ENCODE results near the gene MTCL1. TPM values are rescaled to one million over a fixed set of nuclear protein-coding genes. Genes with fewer than 3 reads are reported as not detected.

MTCL1 gene
- total and polyA plus RNA-seq, 4 donors = 1.3 to 12.4 (median 3.7) TPM

DNA sequence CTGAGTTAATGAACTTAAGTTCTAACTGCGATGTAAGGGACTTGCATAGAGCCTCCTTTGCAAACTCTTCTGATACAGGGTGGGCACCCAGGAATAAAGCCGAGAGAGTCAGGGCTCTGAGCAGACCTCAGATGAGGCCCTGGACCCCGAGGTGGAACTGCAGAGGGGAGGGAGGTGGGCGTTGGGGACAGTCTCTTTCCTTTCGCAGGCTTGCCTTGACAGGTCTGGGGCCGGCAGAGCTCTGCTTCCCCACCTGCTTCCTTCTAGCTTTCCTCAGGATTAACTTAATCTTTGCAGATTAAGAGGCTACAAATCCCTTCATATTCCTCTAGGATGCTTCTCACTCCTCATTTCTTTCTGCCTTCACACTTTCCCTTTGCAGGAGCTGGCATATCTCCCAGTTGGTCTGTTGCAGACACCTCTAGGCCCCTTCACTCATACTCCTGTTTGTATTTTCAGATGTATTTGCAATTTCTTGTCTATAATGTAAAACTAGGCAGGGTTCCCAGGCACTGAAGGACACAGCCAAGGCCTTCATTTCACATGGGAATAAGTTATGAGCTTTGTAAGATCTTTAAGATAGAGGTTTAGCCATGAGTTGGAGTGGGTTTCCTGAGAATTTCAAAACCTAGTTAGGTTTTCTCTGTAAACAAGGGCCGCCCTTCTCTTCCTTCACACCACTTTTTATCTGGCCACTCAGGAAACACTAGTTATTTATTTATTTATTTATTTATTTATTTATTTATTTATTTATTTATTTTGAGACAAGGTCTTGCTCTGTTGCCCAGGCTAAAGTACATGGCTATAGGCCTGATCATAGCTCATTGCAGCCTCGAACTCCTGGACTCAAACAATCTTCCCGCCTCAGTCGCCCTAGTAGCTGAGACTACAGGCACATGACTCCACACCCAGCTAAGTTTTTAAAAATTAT, 70.9 kb downstream of the MTCL1 start:
- no peak for ATAC-seq (ENCODE audit: insufficient read depth, low FRiP score)
- no peak overlapping the region for H3K9ac ChIP-seq (ENCODE audit: insufficient read depth in 1 of 2, low read length in 2 of 2)
- WGBS, 2 donors = 88% methylated on average over 10 of the region's 10 CpGs

DNA sequence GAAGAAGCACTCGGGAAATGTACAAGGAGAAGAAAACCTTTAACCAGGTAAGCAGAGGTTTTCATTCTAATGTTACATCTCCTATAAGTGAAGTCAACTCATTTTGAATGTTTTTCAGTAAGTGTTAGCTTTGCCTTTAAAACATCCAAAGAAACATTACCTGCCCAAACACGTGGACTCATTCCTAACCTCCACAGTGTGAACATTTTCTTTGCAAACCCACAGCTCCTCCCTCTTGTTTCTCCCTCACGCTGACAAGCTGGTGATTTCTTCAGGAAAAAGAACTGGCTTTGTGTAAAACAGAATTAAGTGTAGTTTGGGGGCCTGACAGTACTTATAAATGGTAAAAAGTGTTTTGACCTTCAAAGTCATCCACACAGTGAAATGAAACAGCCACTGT, 72.5 kb downstream of the MTCL1 start:
- TF ChIP-seq, protein P1, sequence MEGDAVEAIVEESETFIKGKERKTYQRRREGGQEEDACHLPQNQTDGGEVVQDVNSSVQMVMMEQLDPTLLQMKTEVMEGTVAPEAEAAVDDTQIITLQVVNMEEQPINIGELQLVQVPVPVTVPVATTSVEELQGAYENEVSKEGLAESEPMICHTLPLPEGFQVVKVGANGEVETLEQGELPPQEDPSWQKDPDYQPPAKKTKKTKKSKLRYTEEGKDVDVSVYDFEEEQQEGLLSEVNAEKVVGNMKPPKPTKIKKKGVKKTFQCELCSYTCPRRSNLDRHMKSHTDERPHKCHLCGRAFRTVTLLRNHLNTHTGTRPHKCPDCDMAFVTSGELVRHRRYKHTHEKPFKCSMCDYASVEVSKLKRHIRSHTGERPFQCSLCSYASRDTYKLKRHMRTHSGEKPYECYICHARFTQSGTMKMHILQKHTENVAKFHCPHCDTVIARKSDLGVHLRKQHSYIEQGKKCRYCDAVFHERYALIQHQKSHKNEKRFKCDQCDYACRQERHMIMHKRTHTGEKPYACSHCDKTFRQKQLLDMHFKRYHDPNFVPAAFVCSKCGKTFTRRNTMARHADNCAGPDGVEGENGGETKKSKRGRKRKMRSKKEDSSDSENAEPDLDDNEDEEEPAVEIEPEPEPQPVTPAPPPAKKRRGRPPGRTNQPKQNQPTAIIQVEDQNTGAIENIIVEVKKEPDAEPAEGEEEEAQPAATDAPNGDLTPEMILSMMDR (IDR thresholded peaks at IDR 0.05; ENCODE audit: control extremely low read depth, extremely low read depth) = no peak
- H3K27me3 ChIP-seq (ENCODE audit: control insufficient read depth in 3 of 3, insufficient read depth in 3 of 3, low read length in 2 of 3) = no peaks in the 10 kb centered on the region
- H3K4me3 ChIP-seq = no peak overlapping the region
- H3K9ac ChIP-seq (ENCODE audit: insufficient read depth in 1 of 2, low read length in 2 of 2) = no peak overlapping the region
- H3K4me1 ChIP-seq (ENCODE audit: control insufficient read depth in 5 of 5, insufficient read depth in 5 of 5, low read length in 5 of 5) = peaks cover 0 to 4% (median 0%) of the 10 kb centered on the region in 5 donors
- 64 to 67% methylated on average over 3 of the region's 3 CpGs for WGBS, 2 donors
- DNase-seq = no peak
- no peaks in the 10 kb centered on the region for H3K9me3 ChIP-seq (ENCODE audit: control insufficient read depth in 4 of 4, insufficient read depth in 3 of 4, low read length in 3 of 4)
- no peak for ATAC-seq (ENCODE audit: insufficient read depth, low FRiP score)
- no peaks in the 10 kb centered on the region for H3K36me3 ChIP-seq (ENCODE audit: control insufficient read depth in 4 of 4, insufficient read depth in 4 of 4, low read length in 4 of 4)
- H3K27ac ChIP-seq (ENCODE audit: low read depth in 1 of 2, low read length in 1 of 2) = no peak overlapping the region

More for the DNA sequence above, 70.9 kb downstream of the MTCL1 start:
- Histone ChIP-seq H3K27me3 (ENCODE audit: control insufficient read depth in 3 of 3, insufficient read depth in 3 of 3, low read length in 2 of 3) (no peaks in the 10 kb centered on the region), H3K9me3 (ENCODE audit: control insufficient read depth in 4 of 4, insufficient read depth in 3 of 4, low read length in 3 of 4) (no peaks in the 10 kb centered on the region), H3K4me3 (no peak overlapping the region), H3K36me3 (ENCODE audit: control insufficient read depth in 4 of 4, insufficient read depth in 4 of 4, low read length in 4 of 4) (no peaks in the 10 kb centered on the region), H3K4me1 (ENCODE audit: control insufficient read depth in 5 of 5, insufficient read depth in 5 of 5, low read length in 5 of 5) (peaks cover 0 to 4% (median 0%) of the 10 kb centered on the region in 5 donors), H3K27ac (ENCODE audit: low read depth in 1 of 2, low read length in 1 of 2) (no peak overlapping the region)
- DNase-seq = no peak
- TF ChIP-seq, protein P1 (IDR thresholded peaks at IDR 0.05; ENCODE audit: control extremely low read depth, extremely low read depth) = no peak

DNA sequence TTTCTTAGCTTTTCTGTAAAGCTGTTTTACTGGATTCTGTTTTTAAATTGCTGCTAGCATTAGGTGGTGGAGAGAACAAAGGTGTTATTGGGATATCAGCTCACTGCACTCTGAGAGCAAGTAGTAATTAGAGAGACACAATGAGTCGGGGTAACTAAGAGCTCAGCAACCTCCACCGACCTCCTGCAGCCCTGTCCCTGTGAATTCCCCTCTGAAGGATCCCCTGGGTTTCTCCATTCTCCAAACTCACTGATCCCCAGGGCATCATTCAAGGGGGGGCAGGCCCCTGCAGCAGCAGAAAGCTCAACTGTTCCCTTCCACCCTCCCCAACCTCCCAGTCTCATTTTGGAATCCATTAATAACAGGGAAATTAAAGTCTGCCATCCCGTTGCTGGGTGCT, 73.0 kb downstream of the MTCL1 start:
- ATAC-seq (ENCODE audit: insufficient read depth, low FRiP score) = no peak
- TF ChIP-seq, protein P1 (IDR thresholded peaks at IDR 0.05; ENCODE audit: control extremely low read depth, extremely low read depth) = no peak
- no peak overlapping the region for H3K4me3 ChIP-seq
- no peak overlapping the region for H3K27ac ChIP-seq (ENCODE audit: low read depth in 1 of 2, low read length in 1 of 2)
- no peak for DNase-seq
- no peak overlapping the region for H3K9ac ChIP-seq (ENCODE audit: insufficient read depth in 1 of 2, low read length in 2 of 2)
- H3K36me3 ChIP-seq (ENCODE audit: control insufficient read depth in 4 of 4, insufficient read depth in 4 of 4, low read length in 4 of 4) = no peaks in the 10 kb centered on the region
- H3K27me3 ChIP-seq (ENCODE audit: control insufficient read depth in 3 of 3, insufficient read depth in 3 of 3, low read length in 2 of 3) = no peaks in the 10 kb centered on the region
- H3K9me3 ChIP-seq (ENCODE audit: control insufficient read depth in 4 of 4, insufficient read depth in 3 of 4, low read length in 3 of 4) = no peaks in the 10 kb centered on the region
- H3K4me1 ChIP-seq (ENCODE audit: control insufficient read depth in 5 of 5, insufficient read depth in 5 of 5, low read length in 5 of 5) = peaks cover 0 to 4% (median 0%) of the 10 kb centered on the region in 5 donors
- 73 to 79% methylated on average over 3 of the region's 3 CpGs for WGBS, 2 donors

Data from lung (tissue), 12 donors.